MCF 10A (cell line): ENCODE results near the gene PUM2. TPM values are rescaled to one million over a fixed set of nuclear protein-coding genes. Genes with fewer than 3 reads are reported as not detected.

Experiments
- BruUV-seq: library from RNA; stranded (reverse); fragments of 400-500 nt; replicated peaks from 2 replicates; lab custom pipeline; 2021; lab: Mats Ljungman, UMichigan
- CTCF ChIA-PET: fragments of 300-600 bp; sonication (Branson Sonifier 250); formaldehyde crosslinking; extraction: SDS; loops from one replicate; lab custom pipeline; 2021; ENCODE audit warnings: antibody characterized with exemption, inconsistent platforms; lab: Yijun Ruan, JAX
- POLR2A ChIA-PET: fragments of 300-600, 350-650 bp; sonication (Branson Sonifier 250); formaldehyde crosslinking; extraction: SDS; loops from one replicate; lab custom pipeline; 2020; ENCODE audit warnings: antibody characterized with exemption, inconsistent platforms; lab: Yijun Ruan, JAX
- DNase-seq: peaks from one replicate; pipeline ENCODE4 v3.0.0-alpha.2; 2018; ENCODE audit not compliant: unreplicated experiment
- H3K27ac Mint-ChIP-seq: one replicate; pipeline ENCODE4 v1.8.0; 2022; ENCODE audit warnings: mild to moderate bottlenecking, low read depth, mixed read lengths; ENCODE audit not compliant: unreplicated experiment
- H3K27me3 Mint-ChIP-seq: one replicate; pipeline ENCODE4 v1.8.0; 2022; ENCODE audit warnings: mixed read lengths; ENCODE audit not compliant: insufficient read depth, unreplicated experiment
- H3K36me3 Mint-ChIP-seq: one replicate; pipeline ENCODE4 v1.8.0; 2022; ENCODE audit warnings: mild to moderate bottlenecking, moderate library complexity, mixed read lengths; ENCODE audit not compliant: insufficient read depth, unreplicated experiment
- H3K4me1 Mint-ChIP-seq: one replicate; pipeline ENCODE4 v1.8.0; 2022; ENCODE audit warnings: mixed read lengths; ENCODE audit not compliant: insufficient read depth, unreplicated experiment
- H3K4me3 Mint-ChIP-seq: one replicate; pipeline ENCODE4 v1.8.0; 2022; ENCODE audit warnings: mild to moderate bottlenecking, moderate library complexity, mixed read lengths; ENCODE audit not compliant: unreplicated experiment
- H3K9me3 Mint-ChIP-seq: one replicate; pipeline ENCODE4 v1.8.0; 2022; ENCODE audit warnings: mixed read lengths; ENCODE audit not compliant: unreplicated experiment
- intact Hi-C: fragments of 100-400 bp; cut with micrococcal nuclease; formaldehyde crosslinking; loops from 2 replicates; pipeline ENCODE4 v1.14.1; 2022
- total RNA-seq: library from RNA; stranded (reverse); gene quantifications from 2 replicates; pipeline ENCODE4 v1.2.3, GENCODE V29; 2022
- TF ChIP-seq, protein P1 (sequence below): fragments of 200-600 bp; IDR thresholded peaks from one replicate; pipeline ENCODE4 v1.8.0; 2022; ENCODE audit warnings: antibody characterized with exemption, mild to moderate bottlenecking; ENCODE audit not compliant: unreplicated experiment

The PUM2 gene
- total RNA-seq, 1 experiment from 2014 or later, result 86.7 TPM

DNA sequence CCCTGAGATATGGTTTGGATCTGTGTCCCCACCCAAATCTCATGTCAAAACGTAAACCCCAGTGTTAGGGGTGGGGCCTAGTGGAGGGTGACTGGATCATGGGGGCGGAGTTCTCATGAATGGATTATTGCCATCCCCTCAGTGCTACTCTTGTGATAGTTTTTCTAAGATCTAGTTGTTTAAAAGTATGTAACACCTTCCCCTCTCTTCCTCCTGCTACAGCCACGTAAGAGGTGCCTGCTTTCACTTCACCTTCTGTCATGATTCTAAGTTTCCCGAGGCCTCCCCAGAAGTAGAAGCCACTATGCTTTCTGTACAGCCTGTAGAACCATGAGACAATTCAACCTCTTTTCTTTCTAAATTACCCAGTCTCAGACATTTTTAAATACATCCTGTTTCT lies 16.9 kb downstream of the PUM2 start:
- ChIA-PET CTCF (no interaction called here), POLR2A (no interaction called here)
- no peak overlapping the region for H3K4me3 Mint-ChIP-seq
- BruUV-seq, result no TSS peak
- intact Hi-C loops, result no loop called here
- no peak for DNase-seq
- H3K36me3 Mint-ChIP-seq, result peaks cover 21% of the 10 kb centered on the region
- no peak overlapping the region for H3K27ac Mint-ChIP-seq
- peaks cover 21% of the 10 kb centered on the region for H3K4me1 Mint-ChIP-seq
- H3K27me3 Mint-ChIP-seq, result no peaks in the 10 kb centered on the region
- TF ChIP-seq, protein P1, sequence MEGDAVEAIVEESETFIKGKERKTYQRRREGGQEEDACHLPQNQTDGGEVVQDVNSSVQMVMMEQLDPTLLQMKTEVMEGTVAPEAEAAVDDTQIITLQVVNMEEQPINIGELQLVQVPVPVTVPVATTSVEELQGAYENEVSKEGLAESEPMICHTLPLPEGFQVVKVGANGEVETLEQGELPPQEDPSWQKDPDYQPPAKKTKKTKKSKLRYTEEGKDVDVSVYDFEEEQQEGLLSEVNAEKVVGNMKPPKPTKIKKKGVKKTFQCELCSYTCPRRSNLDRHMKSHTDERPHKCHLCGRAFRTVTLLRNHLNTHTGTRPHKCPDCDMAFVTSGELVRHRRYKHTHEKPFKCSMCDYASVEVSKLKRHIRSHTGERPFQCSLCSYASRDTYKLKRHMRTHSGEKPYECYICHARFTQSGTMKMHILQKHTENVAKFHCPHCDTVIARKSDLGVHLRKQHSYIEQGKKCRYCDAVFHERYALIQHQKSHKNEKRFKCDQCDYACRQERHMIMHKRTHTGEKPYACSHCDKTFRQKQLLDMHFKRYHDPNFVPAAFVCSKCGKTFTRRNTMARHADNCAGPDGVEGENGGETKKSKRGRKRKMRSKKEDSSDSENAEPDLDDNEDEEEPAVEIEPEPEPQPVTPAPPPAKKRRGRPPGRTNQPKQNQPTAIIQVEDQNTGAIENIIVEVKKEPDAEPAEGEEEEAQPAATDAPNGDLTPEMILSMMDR, result no peak
- H3K9me3 Mint-ChIP-seq, result peaks cover 12% of the 10 kb centered on the region

DNA sequence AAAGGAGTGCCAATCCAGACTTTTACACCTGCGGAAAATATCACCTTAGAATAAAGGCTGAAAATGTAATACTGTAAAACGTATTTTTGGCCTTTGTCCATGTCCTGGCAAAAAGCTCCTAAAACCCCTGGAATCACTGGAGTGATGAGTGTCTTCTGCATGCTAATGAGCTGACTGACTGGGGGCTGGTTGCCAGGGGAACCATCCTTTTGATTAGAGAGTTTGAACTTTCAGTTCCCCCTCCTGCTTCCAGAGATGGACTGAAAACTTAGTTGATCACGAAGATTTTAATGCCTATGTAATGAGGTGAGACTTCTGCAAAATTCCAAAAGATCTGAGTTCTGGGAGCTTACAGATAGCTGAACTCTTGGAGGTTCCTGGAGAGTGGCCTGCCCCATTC lies 20.5 kb downstream of the PUM2 start:
- Mint-ChIP-seq H3K4me3 (no peak overlapping the region), H3K9me3 (peaks cover 12% of the 10 kb centered on the region), H3K27ac (no peak overlapping the region), H3K27me3 (no peaks in the 10 kb centered on the region), H3K4me1 (peaks cover 14% of the 10 kb centered on the region), H3K36me3 (peaks cover 46% of the 10 kb centered on the region)
- no TSS peak for BruUV-seq
- TF ChIP-seq, protein P1, result no peak
- POLR2A ChIA-PET, result interaction anchor here (0.6 to 1.1 kb wide), 2 partner anchors 13 to 39 kb away, joined by 3 read pairs; no protein-coding TSS in a partner anchor
- intact Hi-C loops, result no loop called here
- CTCF ChIA-PET, result interaction anchor here (1.2 to 2.0 kb wide), 2 partner anchors 12 to 16 kb away, joined by 3 to 5 read pairs; no protein-coding TSS in a partner anchor
- no peak for DNase-seq

DNA sequence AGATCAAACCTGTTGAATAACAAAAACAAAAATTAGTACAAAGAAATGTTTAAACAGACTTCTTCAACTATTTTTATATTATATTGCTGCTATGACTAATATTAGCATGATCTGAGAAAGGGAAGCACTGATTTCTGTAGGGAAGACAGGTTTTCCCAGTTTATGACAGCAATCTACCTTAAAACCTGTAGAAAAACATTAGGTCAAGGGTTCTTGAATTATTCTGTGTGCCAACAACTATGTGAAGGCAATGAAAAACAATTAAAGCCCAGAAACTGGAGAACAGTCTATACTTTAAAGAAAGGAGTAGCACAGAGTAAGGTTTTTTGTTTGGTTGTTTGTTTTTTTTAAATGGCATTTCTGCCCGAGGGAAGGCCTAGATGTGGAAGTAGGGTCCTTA lies 23.3 kb downstream of the PUM2 start:
- no peak for DNase-seq
- no TSS peak for BruUV-seq
- ChIA-PET POLR2A (interaction anchor here (0.7 to 2.2 kb wide), 9 partner anchors 8 to 113 kb away, joined by 3 to 13 read pairs (median 3); no protein-coding TSS in a partner anchor), CTCF (interaction anchor here (0.5 to 5.3 kb wide), 37 partner anchors 8 to 340 kb away, joined by 3 to 56 read pairs (median 7); partner anchors contain the start of gene SDC1)
- Mint-ChIP-seq H3K4me3 (no peak overlapping the region), H3K4me1 (peaks cover 8% of the 10 kb centered on the region), H3K27ac (peak overlapping the region; percentile 39), H3K36me3 (peaks cover 70% of the 10 kb centered on the region), H3K27me3 (no peaks in the 10 kb centered on the region), H3K9me3 (peaks cover 12% of the 10 kb centered on the region)
- intact Hi-C loops, result loop anchor here (2.0 kb wide), 1 partner anchor 23 kb away; the partner anchor contains the start of gene PUM2
- TF ChIP-seq, protein P1, result no peak

DNA sequence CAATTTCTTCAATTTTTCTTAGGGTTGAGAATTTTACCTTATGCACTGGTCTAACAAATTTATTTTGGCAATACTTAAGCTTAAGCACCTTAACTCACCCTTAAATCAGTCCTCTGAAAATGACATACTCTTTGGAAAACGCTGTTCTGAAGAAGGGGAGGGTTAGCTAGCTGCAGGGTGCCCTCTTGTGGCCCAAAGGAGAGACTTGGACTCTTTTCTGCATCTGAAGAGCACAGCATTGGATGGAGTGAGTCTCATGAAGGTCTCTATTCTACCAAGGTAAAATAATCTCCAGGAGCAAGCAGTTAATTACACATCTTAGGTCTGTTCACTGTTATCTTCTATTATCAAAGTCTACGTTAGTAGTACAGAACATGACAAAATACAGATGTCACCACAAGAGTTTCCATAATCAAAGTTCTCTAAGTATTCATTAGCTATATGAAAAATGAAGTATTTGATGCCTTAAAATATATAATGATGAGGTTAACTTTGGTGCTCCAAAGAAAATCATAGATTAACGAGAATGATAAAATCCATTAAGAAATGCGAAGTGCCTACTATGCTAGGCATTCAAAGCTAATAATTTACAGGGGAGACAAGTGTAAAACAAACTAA lies 24.4 kb downstream of the PUM2 start:
- Mint-ChIP-seq H3K4me1 (peaks cover 8% of the 10 kb centered on the region), H3K27ac (peak overlapping the region; percentile 39), H3K4me3 (no peak overlapping the region), H3K36me3 (peaks cover 70% of the 10 kb centered on the region), H3K9me3 (peaks cover 8% of the 10 kb centered on the region), H3K27me3 (no peaks in the 10 kb centered on the region)
- intact Hi-C loops, result loop anchor here (1.0 to 2.0 kb wide), 2 partner anchors 25 to 223 kb away; partner anchors contain the start of gene PUM2
- CTCF ChIA-PET, result interaction anchor here (0.6 to 5.3 kb wide), 51 partner anchors 9 to 325 kb away, joined by 3 to 56 read pairs (median 5); no protein-coding TSS in a partner anchor
- TF ChIP-seq, protein P1, result peak; percentile 78
- peak; percentile 71 for DNase-seq
- TSS peak; percentile 7 for BruUV-seq
- POLR2A ChIA-PET, result interaction anchor here (0.6 to 2.2 kb wide), 11 partner anchors 9 to 308 kb away, joined by 3 to 13 read pairs (median 3); no protein-coding TSS in a partner anchor
